Gastrocnemius medialis (tissue), 4 donors: Measurements from ENCODE around the gene TRIM66. TPM values are rescaled to one million over a fixed set of nuclear protein-coding genes. Genes with fewer than 3 reads are reported as not detected.

ENCODE experiments used
- ATAC-seq, 2 donors: fragments of 150-250 bp; one replicate each; pipeline ENCODE4 v1.9.1; 2016
- DNase-seq, 2 donors: peaks; one replicate each; pipeline ENCODE4 v3.0.0-alpha.2; 2019
- H3K27ac ChIP-seq, 4 donors: fragments of 200-600 bp; sonication (generic); 1 replicate in 1 of 4; 2 replicates in 3 of 4; pipeline ENCODE4 v1.5.1; 2016 to 2018; ENCODE audit warnings: mild to moderate bottlenecking in 2 of 4, moderate library complexity in 1 of 4
- H3K27me3 ChIP-seq, 3 donors: fragments of 200-600 bp; sonication (generic) in 2 of 3; 1 replicate in 1 of 3; 2 replicates in 2 of 3; pipeline versions ENCODE4 v1.5.1 to v1.6.0; 2016 to 2019; ENCODE audit warnings: mild to moderate bottlenecking in 1 of 3, moderate library complexity in 1 of 3
- H3K36me3 ChIP-seq, 2 donors: fragments of 200-600 bp; sonication (generic) in 1 of 2; one replicate each; pipeline ENCODE4 v1.5.1; 2017 to 2018
- H3K4me1 ChIP-seq, 2 donors: fragments of 200-600 bp; sonication (generic) in 1 of 2; one replicate each; pipeline ENCODE4 v1.5.1; 2016 to 2017; ENCODE audit warnings: mild to moderate bottlenecking in 2 of 2
- H3K4me3 ChIP-seq, 4 donors: fragments of 200-600 bp; sonication (generic) in 3 of 4; 1 replicate in 1 of 4; 2 replicates in 3 of 4; pipeline ENCODE4 v1.5.1; 2016 to 2019; ENCODE audit warnings: mild to moderate bottlenecking in 2 of 4
- H3K9me3 ChIP-seq, 3 donors: fragments of 200-600 bp; sonication (generic) in 2 of 3; 1 replicate in 1 of 3; 2 replicates in 2 of 3; pipeline ENCODE4 v1.5.1; 2016 to 2019
- POLR2A ChIP-seq, 2 donors: fragments of 450-650 bp; IDR thresholded peaks; one replicate each; pipeline ENCODE4 v1.6.1; 2017; ENCODE audit warnings: antibody characterized with exemption in 2 of 2, mild to moderate bottlenecking in 2 of 2, moderate library complexity in 2 of 2
- in situ Hi-C, 4 donors: fragments of 200-750 bp; cut with MboI; loops; one replicate each; pipeline versions ENCODE4 v1.15.0 to v1.8.0; 2017; ENCODE audit warnings: low sequenced_read_pairs in 4 of 4
- intact Hi-C: fragments of 100-400 bp; cut with DNase I; formaldehyde crosslinking; loops from one replicate; pipeline ENCODE4 v1.15.1; 2023; ENCODE audit warnings: low total_unique reads
- total RNA-seq, 4 donors: library from RNA; depleted of rRNA; stranded (reverse); fragments of >200 nt; gene quantifications; one replicate each; pipeline versions ENCODE4 v1.1.0 to v1.2.3, GENCODE V29; 2016
- TF ChIP-seq, protein P1 (sequence below), 5 experiments: fragments of 450-650 bp in 3 of 5; fragments of 200-600 bp in 2 of 5; sonication (generic) in 2 of 5; IDR thresholded peaks in 4 of 5; conservative IDR thresholded peaks in 1 of 5; 1 replicate in 4 of 5; 2 replicates in 1 of 5; pipeline ENCODE4 v1.5.1; 2016 to 2019; ENCODE audit warnings: antibody characterized with exemption in 5 of 5, mild to moderate bottlenecking in 3 of 5, moderate library complexity in 3 of 5

Gene TRIM66
- total RNA-seq, 4 donors from 2014 or later: 0.55 to 6.5 (median 1.1) TPM

DNA sequence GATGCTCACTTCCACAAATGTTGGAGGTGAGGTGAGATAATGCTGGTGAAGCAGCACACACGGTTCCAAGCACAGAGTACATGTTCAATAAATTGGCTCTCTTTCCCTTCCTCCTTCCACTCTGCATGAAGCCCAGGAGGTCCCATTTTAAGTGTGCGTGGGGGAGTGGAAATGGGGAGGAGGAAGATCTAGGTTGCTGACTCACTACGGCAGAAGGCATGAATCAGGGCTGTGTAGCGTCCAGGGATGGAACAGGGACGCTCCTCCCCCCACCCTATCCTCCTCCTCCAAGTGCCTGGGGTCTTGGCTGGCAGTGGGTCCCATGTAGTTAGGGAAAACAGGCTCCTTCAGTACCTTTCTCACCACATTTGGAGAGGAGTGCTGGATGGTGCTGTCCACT is 44.2 kb downstream of the TRIM66 start:
- Histone ChIP-seq H3K27me3 (no peaks in the 10 kb centered on the region), H3K4me1 (no peaks in the 10 kb centered on the region), H3K9me3 (no peaks in the 10 kb centered on the region), H3K4me3 (no peak overlapping the region), H3K36me3 (peaks cover 4 to 39% of the 10 kb centered on the region in 2 donors), H3K27ac (no peak overlapping the region)
- in situ Hi-C loops (no loop called here), intact Hi-C loops (no loop called here)
- no peak for DNase-seq
- no peak for ATAC-seq
- no peak for TF ChIP-seq POLR2A (IDR thresholded peaks at IDR 0.05)
- TF ChIP-seq, protein P1, sequence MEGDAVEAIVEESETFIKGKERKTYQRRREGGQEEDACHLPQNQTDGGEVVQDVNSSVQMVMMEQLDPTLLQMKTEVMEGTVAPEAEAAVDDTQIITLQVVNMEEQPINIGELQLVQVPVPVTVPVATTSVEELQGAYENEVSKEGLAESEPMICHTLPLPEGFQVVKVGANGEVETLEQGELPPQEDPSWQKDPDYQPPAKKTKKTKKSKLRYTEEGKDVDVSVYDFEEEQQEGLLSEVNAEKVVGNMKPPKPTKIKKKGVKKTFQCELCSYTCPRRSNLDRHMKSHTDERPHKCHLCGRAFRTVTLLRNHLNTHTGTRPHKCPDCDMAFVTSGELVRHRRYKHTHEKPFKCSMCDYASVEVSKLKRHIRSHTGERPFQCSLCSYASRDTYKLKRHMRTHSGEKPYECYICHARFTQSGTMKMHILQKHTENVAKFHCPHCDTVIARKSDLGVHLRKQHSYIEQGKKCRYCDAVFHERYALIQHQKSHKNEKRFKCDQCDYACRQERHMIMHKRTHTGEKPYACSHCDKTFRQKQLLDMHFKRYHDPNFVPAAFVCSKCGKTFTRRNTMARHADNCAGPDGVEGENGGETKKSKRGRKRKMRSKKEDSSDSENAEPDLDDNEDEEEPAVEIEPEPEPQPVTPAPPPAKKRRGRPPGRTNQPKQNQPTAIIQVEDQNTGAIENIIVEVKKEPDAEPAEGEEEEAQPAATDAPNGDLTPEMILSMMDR (IDR thresholded peaks at IDR 0.05 in 4 of 5, conservative IDR thresholded peaks at IDR 0.05 in 1 of 5): no peak

- no peaks in the 10 kb centered on the region for H3K27me3 ChIP-seq
- no peak for ATAC-seq
- no peak for TF ChIP-seq POLR2A (IDR thresholded peaks at IDR 0.05)
- TF ChIP-seq, protein P1 (IDR thresholded peaks at IDR 0.05 in 4 of 5, conservative IDR thresholded peaks at IDR 0.05 in 1 of 5): no peak
- no peaks in the 10 kb centered on the region for H3K4me1 ChIP-seq
- intact Hi-C loops (no loop called here), in situ Hi-C loops (no loop called here)
- no peak overlapping the region for H3K27ac ChIP-seq
- H3K4me3 ChIP-seq: no peak overlapping the region
- H3K36me3 ChIP-seq: peaks cover 4 to 39% of the 10 kb centered on the region in 2 donors
- no peak for DNase-seq
- H3K9me3 ChIP-seq: no peaks in the 10 kb centered on the region
Observed at GRCh38 chr11:8636127-8636526, 46.3 kb downstream of the TRIM66 start.

DNA sequence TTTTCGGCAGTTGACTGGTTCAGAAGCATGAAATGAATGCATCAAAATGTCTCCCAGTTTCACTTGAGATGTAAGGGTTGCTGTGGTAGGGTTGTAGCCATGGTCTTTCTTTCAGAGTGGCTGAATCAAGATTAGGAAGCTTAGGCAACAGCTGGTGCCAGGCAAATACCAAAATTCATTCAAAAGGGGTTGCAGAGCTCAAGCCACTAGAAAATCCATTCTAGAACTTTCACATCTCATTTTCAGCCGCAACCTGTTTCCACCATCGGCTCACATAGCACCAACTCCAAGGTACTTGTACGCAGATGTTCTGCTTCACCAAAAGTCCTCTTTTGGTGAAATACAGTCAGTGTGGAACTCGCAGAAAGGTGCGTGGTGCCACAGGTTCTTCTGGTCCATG is 48.0 kb downstream of the TRIM66 start:
- no peaks in the 10 kb centered on the region for H3K4me1 ChIP-seq
- intact Hi-C loops: no loop called here
- H3K27me3 ChIP-seq: no peaks in the 10 kb centered on the region
- peaks cover 4 to 39% of the 10 kb centered on the region in 2 donors for H3K36me3 ChIP-seq
- H3K9me3 ChIP-seq: no peaks in the 10 kb centered on the region
- no peak for ATAC-seq
- no peak overlapping the region for H3K4me3 ChIP-seq
- no peak for TF ChIP-seq POLR2A (IDR thresholded peaks at IDR 0.05)
- TF ChIP-seq, protein P1 (IDR thresholded peaks at IDR 0.05 in 4 of 5, conservative IDR thresholded peaks at IDR 0.05 in 1 of 5): no peak
- no peak for DNase-seq
- H3K27ac ChIP-seq: no peak overlapping the region
- in situ Hi-C loops: no loop called here

- peaks cover under 1 to 14% of the 10 kb centered on the region in 2 donors for H3K36me3 ChIP-seq
- ATAC-seq (no peak), DNase-seq (no peak)
- TF ChIP-seq POLR2A (IDR thresholded peaks at IDR 0.05): no peak
- TF ChIP-seq, protein P1 (IDR thresholded peaks at IDR 0.05 in 4 of 5, conservative IDR thresholded peaks at IDR 0.05 in 1 of 5): no peak
- H3K9me3 ChIP-seq: no peaks in the 10 kb centered on the region
- intact Hi-C loops (no loop called here), in situ Hi-C loops (no loop called here)
- H3K4me3 ChIP-seq: no peak overlapping the region
- no peaks in the 10 kb centered on the region for H3K4me1 ChIP-seq
- H3K27ac ChIP-seq: no peak overlapping the region
- H3K27me3 ChIP-seq: no peaks in the 10 kb centered on the region
Observed at GRCh38 chr11:8631395-8632118, 50.9 kb downstream of the TRIM66 start.
